HL-60 (cell line): ENCODE data around the gene SLC36A4.

ENCODE experiments used
- DNase-seq, 2 experiments: peaks; one replicate each; pipeline ENCODE4 v3.0.0-alpha.2; 2010 to 2020; ENCODE audit warnings: low read depth in 1 of 2, low spot score in 1 of 2
- H3K27ac ChIP-seq: fragments of 250-450 bp; sonication (Bioruptor Pico); replicated peaks from 2 replicates; pipeline ENCODE4 v1.5.1; 2020; ENCODE audit warnings: mild to moderate bottlenecking, moderate library complexity
- H3K27me3 ChIP-seq: fragments of 250-450 bp; sonication (Bioruptor Pico); 2 replicates; pipeline ENCODE4 v1.5.1; 2021; ENCODE audit warnings: mild to moderate bottlenecking, moderate library complexity; ENCODE audit not compliant: insufficient read depth, poor library complexity, severe bottlenecking
- H3K4me3 ChIP-seq: replicated peaks from 2 replicates; pipeline ENCODE4 v1.5.1; 2011; ENCODE audit warnings: mild to moderate bottlenecking, control low read depth, low read length; ENCODE audit not compliant: insufficient read depth
- CTCF ChIP-seq: IDR thresholded peaks from one replicate; pipeline ENCODE4 v1.5.1; 2011; ENCODE audit warnings: low read length, control low read depth, inconsistent platforms; ENCODE audit not compliant: insufficient read depth
- GABPA ChIP-seq: IDR thresholded peaks from 2 replicates; pipeline ENCODE4 v1.6.1; 2012; ENCODE audit warnings: low read depth
- POLR2AphosphoS5 ChIP-seq: IDR thresholded peaks from 2 replicates; pipeline ENCODE4 v1.6.1; 2012; ENCODE audit warnings: low read depth
- REST ChIP-seq: IDR thresholded peaks from 2 replicates; pipeline ENCODE4 v1.6.1; 2012; ENCODE audit warnings: low read depth; ENCODE audit not compliant: insufficient replicate concordance
- SPI1 ChIP-seq: IDR thresholded peaks from 2 replicates; pipeline ENCODE4 v1.6.1; 2012; ENCODE audit warnings: low read depth, mild to moderate bottlenecking, borderline replicate concordance

SLC36A4 gene

DNA sequence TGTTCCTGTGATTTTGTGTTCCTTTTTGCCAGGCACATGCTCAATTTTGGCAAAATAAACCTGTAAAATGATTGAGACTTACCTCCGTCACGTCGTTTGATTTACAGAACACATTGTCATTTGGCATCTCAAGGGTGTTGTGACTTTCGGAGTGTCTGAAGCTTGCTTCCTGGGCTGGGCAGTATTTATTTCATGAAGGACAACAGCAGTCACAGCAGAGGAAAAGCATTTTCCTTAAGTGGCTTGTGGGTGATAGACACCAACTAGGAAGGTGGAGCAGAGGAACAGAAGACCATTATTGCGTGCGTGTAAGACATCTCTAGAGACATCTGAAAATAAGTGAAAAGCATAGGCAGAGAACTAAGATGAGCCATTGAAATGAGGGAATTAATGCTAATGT lies 80.2 kb downstream of the SLC36A4 start:
- TF ChIP-seq SPI1 (no peak), CTCF (no peak), REST (no peak), GABPA (no peak), POLR2AphosphoS5 (no peak)
- Histone ChIP-seq H3K4me3 (no peak overlapping the region), H3K27me3 (peaks cover 2% of the 10 kb centered on the region), H3K27ac (no peak overlapping the region)
- no peak for DNase-seq

GRCh38 chr11:93116641-93117441 lies 81.0 kb downstream of the SLC36A4 start:
- DNase-seq, result no peak
- H3K27me3 ChIP-seq, result peaks cover 2% of the 10 kb centered on the region
- H3K4me3 ChIP-seq, result no peak overlapping the region
- TF ChIP-seq POLR2AphosphoS5, result no peak
- TF ChIP-seq GABPA, result no peak
- TF ChIP-seq SPI1, result no peak
- no peak for TF ChIP-seq CTCF
- TF ChIP-seq REST, result no peak
- no peak overlapping the region for H3K27ac ChIP-seq

GRCh38 chr11:93114304-93114703 lies 83.5 kb downstream of the SLC36A4 start:
- Histone ChIP-seq H3K27ac (no peak overlapping the region), H3K4me3 (no peak overlapping the region), H3K27me3 (peaks cover 2% of the 10 kb centered on the region)
- no peak for DNase-seq
- TF ChIP-seq POLR2AphosphoS5 (no peak), REST (no peak), GABPA (no peak), SPI1 (no peak), CTCF (no peak)
